Activated T-helper 1 cell treated with anti-CD3 and anti-CD28 coated beads, Interleukin-2, amount 50 U/mL, for 16 hours (primary cell): ENCODE measurements around the gene C9orf85.
"Not testable (repeated sequence)": the region's sequence is repeated elsewhere in the genome, so short reads cannot be mapped to it uniquely, and the experiment has no call there.

ENCODE experiments used
- DNase-seq, 2 donors: peaks; one replicate each; pipeline ENCODE4 v3.0.0-alpha.2; 2020; ENCODE audit warnings: low read depth in 1 of 2, low spot score in 1 of 2

The C9orf85 gene

DNA sequence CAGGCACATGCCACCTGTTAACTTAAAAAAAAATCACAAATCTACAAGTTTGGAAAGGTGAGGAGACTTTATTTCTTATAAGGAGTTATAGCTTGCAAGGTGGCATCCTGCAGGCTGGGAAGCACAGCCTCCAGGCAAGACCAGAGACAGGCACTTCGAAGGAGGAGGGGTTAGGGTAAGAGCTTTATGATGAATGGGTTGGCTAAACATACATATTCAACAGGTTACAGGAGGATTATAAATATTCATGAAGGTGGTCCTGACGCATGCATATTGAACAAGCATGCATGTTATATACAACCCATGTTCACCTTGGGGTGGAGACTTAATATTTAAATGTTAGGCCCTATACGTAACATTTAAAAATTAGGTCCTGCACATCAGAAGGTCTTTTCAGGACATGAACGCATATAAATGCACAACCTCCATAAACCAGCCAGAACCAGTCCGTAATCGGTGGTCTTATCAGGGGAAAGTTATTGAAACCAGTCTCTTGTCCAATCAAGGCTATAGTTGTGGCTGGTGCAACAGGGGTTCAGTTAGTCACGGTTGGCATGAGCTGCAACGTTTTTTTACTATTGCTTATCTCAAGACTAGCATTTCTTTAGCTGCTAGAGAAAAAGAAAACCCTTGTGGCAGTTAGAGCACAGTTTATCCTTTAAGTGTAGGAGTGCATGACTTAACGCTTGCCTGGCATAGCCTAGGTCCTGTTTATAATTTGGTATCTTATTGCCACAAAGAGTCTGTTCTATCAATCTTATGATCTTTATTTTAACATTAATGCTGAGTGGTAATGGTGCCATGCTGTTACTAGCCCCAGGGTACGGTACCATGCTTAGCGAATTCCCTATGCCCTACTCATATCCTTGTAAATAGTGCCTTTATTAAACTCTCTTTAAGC is 76.3 kb downstream of the C9orf85 start:
- no peak for DNase-seq

DNA sequence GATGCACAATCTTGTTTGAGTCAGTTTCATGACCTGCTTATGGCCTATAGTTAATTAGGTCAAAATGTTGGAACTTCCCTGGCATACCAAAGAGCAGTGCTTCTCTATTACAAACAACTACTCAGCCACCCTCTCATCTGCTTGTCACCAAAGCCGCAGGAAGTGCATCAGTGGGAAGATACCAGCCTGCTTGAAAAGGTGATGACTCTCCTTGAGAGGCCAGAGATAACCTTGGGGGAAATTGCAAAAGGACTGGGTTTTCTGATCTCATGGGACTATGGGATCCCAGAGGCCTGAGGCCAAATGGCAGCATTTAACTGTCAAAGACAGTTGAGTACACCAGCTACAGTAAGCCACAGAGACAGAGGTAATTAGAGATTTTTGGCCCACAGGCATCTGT is 79.0 kb downstream of the C9orf85 start:
- no peak for DNase-seq

GRCh38 chr9:72005451-72005850 is 94.0 kb downstream of the C9orf85 start:
- DNase-seq, result no peak

- no peak for DNase-seq
These were observed 95.1 kb downstream of the C9orf85 start for GRCh38 chr9:72006501-72006900.

GRCh38 chr9:72007726-72008125 is 96.3 kb downstream of the C9orf85 start:
- not testable (repeated sequence) for DNase-seq

DNA sequence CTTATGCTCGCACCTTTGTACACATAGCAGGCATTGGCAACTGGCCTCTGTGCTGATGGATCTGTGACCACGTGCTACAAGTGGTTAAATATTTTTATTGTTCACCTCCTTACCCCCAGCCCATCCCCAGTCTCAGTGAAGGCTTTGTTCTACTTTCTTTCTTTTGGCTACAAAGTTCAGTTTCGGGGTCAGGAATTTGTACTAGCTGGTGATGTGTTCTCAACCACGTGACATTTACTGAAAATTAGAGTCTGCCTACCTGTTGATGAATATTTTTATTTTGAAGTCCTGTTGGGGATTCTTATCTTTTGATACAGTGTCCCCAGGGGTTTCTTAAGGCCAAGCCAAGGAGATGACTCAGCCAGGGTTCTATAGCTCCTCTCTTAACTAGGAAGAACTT is 101.2 kb downstream of the C9orf85 start:
- DNase-seq, result no peak

DNA sequence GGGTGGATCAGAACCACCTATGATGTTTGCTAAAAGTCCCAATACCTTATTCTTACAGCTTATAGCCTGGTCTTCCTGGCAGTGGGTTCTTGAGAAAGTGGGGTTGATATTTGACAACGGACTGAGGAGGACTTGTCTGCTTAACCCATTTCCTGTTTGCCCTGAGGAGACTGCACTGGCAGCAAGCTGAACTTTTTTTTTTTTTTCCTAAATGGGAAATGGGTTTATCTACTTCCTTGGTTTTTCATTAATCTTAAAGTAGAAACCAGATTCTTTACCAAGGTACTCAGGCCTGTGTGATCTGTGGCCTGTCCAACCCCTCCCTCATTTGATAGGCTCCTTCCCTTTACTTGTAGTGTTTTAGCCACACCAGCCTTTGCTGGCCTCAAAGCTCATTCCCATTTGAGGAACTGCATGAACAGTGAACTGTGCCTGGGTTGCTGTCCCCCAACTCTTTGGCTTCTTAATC is 101.9 kb downstream of the C9orf85 start:
- no peak for DNase-seq

- no peak for DNase-seq
These were observed 111.4 kb downstream of the C9orf85 start for GRCh38 chr9:72022841-72023240.
